Testis (tissue), 2 donors: Measurements from ENCODE around the gene FARP1.

Experiments used
- POLR2A ChIP-seq: fragments of 450-650 bp; IDR thresholded peaks from one replicate; pipeline ENCODE4 v1.6.1; 2017; ENCODE audit warnings: antibody characterized with exemption, mild to moderate bottlenecking, moderate library complexity
- TF ChIP-seq, protein P1 (sequence below), 3 experiments: fragments of 450-650 bp in 2 of 3; fragments of 200-600 bp in 1 of 3; sonication (generic) in 1 of 3; IDR thresholded peaks; one replicate each; pipeline ENCODE4 v1.5.1; 2016 to 2019; ENCODE audit warnings: antibody characterized with exemption in 3 of 3, mild to moderate bottlenecking in 2 of 3, moderate library complexity in 1 of 3

DNA sequence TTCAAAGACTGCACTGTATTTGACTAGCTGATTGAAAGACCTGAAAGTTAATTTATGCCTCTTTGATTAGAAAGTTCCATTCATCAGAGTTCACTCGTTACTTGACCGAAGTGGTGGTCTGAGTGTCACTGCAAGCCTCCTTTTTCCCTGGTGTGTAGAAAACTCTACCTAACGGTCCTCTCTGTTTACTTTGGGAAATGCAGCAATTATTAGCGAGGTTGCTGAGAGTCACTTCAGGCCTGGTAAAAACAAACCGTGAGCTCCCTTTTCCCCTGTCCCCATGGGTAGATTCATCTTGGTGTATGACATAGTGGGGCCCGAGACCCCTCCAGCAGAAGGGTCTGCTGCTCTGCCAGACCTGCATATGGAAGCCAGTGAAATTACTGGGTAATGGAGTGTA is 161.0 kb downstream of the FARP1 start:
- TF ChIP-seq, protein P1, sequence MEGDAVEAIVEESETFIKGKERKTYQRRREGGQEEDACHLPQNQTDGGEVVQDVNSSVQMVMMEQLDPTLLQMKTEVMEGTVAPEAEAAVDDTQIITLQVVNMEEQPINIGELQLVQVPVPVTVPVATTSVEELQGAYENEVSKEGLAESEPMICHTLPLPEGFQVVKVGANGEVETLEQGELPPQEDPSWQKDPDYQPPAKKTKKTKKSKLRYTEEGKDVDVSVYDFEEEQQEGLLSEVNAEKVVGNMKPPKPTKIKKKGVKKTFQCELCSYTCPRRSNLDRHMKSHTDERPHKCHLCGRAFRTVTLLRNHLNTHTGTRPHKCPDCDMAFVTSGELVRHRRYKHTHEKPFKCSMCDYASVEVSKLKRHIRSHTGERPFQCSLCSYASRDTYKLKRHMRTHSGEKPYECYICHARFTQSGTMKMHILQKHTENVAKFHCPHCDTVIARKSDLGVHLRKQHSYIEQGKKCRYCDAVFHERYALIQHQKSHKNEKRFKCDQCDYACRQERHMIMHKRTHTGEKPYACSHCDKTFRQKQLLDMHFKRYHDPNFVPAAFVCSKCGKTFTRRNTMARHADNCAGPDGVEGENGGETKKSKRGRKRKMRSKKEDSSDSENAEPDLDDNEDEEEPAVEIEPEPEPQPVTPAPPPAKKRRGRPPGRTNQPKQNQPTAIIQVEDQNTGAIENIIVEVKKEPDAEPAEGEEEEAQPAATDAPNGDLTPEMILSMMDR (IDR thresholded peaks at IDR 0.05): no peak
- no peak for TF ChIP-seq POLR2A
